GM10266 (cell line): ENCODE data around the gene B4GALT3.

Experiments used
- DNase-seq: peaks from one replicate; pipeline ENCODE4 v3.0.0; 2012; ENCODE audit errors: extremely low spot score
- CTCF ChIP-seq: IDR thresholded peaks from 2 replicates; pipeline ENCODE4 v1.5.1; 2012; ENCODE audit warnings: mild to moderate bottlenecking, low read depth; ENCODE audit not compliant: control insufficient read depth, insufficient read depth; ENCODE audit errors: missing control alignments

The B4GALT3 gene

DNA sequence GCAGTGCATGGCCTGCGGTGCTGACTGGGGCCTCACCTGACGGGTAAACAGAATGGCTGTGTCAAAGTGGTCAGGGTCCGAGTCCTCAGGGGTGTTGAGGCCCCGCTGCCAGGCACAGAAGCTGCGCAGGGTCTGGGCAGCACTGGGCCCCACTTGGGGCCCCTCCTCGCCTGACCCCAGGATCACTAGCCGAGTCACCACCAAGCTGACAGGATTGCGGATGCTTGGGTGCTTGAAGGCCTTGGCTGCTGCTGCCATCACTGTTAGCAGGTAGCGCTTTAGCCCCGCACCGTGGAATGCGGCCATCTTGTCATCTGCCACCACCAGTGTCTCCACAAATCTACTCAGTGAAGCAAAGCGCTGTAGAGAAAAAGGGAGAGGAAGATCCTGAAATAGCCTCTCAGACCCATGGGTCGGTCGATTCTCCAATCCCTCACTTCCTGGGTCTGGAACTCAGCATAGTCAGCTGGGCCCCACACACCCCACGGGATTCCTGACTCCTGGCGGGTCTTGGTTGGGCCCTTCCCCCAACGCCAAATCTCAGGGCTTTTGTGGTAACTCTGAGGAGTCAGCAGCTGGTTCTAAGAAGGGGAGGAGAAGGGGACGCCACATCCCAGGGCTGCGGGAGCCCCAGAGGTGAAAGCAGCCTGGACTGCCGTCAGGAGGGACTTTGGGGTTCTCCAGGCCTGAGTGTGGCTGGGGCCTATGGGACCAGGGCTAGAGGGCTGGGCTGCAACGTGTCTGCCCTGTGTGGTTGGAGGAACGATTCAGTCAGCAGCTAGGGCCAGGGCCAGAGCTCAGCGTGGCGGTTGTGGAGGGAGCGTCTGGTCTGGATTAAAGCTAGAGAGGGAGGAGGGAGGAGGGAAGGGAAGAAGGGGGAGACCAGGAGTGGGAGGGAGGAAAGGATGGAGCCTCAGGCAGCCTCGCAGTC, 19.5 kb upstream of the B4GALT3 start:
- no peak for TF ChIP-seq CTCF

DNA sequence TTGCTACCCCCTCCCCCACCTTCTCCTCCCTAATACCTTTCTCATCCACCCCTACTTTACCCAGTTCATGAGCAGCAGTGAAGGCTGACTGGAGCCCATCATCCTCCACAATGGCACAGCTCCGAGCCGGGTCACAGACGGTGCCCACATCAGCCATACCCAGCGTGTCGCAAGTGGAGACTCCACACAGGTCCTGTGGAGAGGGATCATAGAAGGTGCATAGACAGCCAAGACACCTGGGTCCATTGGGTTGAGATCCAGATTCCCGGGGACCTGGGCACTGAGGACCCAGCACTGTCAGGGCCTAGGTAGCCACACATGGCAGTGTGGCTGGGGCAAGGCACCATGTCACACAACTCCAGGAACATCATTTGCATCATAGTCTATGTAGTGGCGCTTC, 18.8 kb upstream of the B4GALT3 start:
- no peak for DNase-seq
- TF ChIP-seq CTCF = no peak

More for the DNA sequence above, 19.5 kb upstream of the B4GALT3 start:
- DNase-seq = no peak

GRCh38 chr1:161195171-161195570, 17.9 kb upstream of the B4GALT3 start:
- no peak for TF ChIP-seq CTCF
- DNase-seq = no peak

GRCh38 chr1:161193561-161194235, 16.4 kb upstream of the B4GALT3 start:
- no peak for DNase-seq
- TF ChIP-seq CTCF = no peak

GRCh38 chr1:161192476-161193465, 15.5 kb upstream of the B4GALT3 start:
- peak; percentile 96 for TF ChIP-seq CTCF
- peak; percentile 78 for DNase-seq

GRCh38 chr1:161191971-161192370, 14.7 kb upstream of the B4GALT3 start:
- no peak for TF ChIP-seq CTCF
- DNase-seq = no peak
